GM23248 (cell line): ENCODE measurements around the gene ASIC4. TPM values are rescaled to one million over a fixed set of nuclear protein-coding genes. Genes with fewer than 3 reads are reported as not detected.

Experiments used
- DNase-seq: peaks from one replicate; pipeline ENCODE4 v3.0.0-alpha.2; 2015
- H2AFZ ChIP-seq: fragments of 200-600 bp; sonication (generic); 2 replicates; pipeline ENCODE4 v1.6.1; 2016; ENCODE audit warnings: antibody characterized with exemption
- H3F3A ChIP-seq: fragments of 200-600 bp; sonication (generic); 2 replicates; pipeline ENCODE4 v1.6.1; 2016; ENCODE audit warnings: mild to moderate bottlenecking, antibody characterized with exemption, mixed run types; ENCODE audit not compliant: insufficient read depth
- H3K27ac ChIP-seq: fragments of 200-600 bp; sonication (generic); 2 replicates; pipeline ENCODE4 v1.5.1; 2016; ENCODE audit warnings: mild to moderate bottlenecking
- H3K27me3 ChIP-seq: fragments of 200-600 bp; sonication (generic); replicated peaks from 2 replicates; pipeline ENCODE4 v1.6.1; 2016; ENCODE audit warnings: mild to moderate bottlenecking; ENCODE audit not compliant: insufficient read depth
- H3K36me3 ChIP-seq: fragments of 200-600 bp; sonication (generic); 2 replicates; pipeline ENCODE4 v1.6.1; 2016; ENCODE audit warnings: low read depth, mild to moderate bottlenecking
- H3K4me1 ChIP-seq: fragments of 200-600 bp; sonication (generic); 2 replicates; pipeline ENCODE4 v1.6.1; 2016; ENCODE audit warnings: mild to moderate bottlenecking; ENCODE audit not compliant: insufficient read depth
- H3K4me2 ChIP-seq: fragments of 200-600 bp; sonication (generic); one replicate; pipeline ENCODE4 v1.6.1; 2016; ENCODE audit warnings: mild to moderate bottlenecking; ENCODE audit not compliant: unreplicated experiment
- H3K4me3 ChIP-seq: fragments of 200-600 bp; sonication (generic); 2 replicates; pipeline ENCODE4 v1.5.1; 2016; ENCODE audit warnings: mild to moderate bottlenecking
- H3K79me2 ChIP-seq: fragments of 200-600 bp; sonication (generic); 2 replicates; pipeline ENCODE4 v1.6.1; 2016; ENCODE audit warnings: mild to moderate bottlenecking; ENCODE audit not compliant: insufficient read depth
- H3K9ac ChIP-seq: fragments of 200-600 bp; sonication (generic); 2 replicates; pipeline ENCODE4 v1.6.1; 2016; ENCODE audit warnings: mild to moderate bottlenecking
- H3K9me2 ChIP-seq: fragments of 200-600 bp; sonication (generic); 2 replicates; pipeline ENCODE4 v1.6.1; 2016; ENCODE audit warnings: mixed run types, mild to moderate bottlenecking, moderate library complexity; ENCODE audit not compliant: insufficient read depth
- H3K9me3 ChIP-seq: fragments of 200-600 bp; sonication (generic); one replicate; pipeline ENCODE4 v1.6.1; 2017; ENCODE audit warnings: low read depth
- H4K20me1 ChIP-seq: fragments of 200-600 bp; sonication (generic); 2 replicates; pipeline ENCODE4 v1.6.0; 2016; ENCODE audit not compliant: insufficient read depth
- EZH2 ChIP-seq: fragments of 200-600 bp; sonication (generic); IDR thresholded peaks from 2 replicates; pipeline ENCODE4 v1.6.1; 2018; ENCODE audit warnings: antibody characterized with exemption, mild to moderate bottlenecking; ENCODE audit not compliant: insufficient read depth, poor library complexity, severe bottlenecking
- EZH2phosphoT487 ChIP-seq: fragments of 200-600 bp; sonication (generic); IDR thresholded peaks from 2 replicates; pipeline ENCODE4 v1.6.1; 2018; ENCODE audit warnings: antibody characterized with exemption, moderate library complexity, mild to moderate bottlenecking, low read depth; ENCODE audit not compliant: insufficient read depth
- WGBS, 2 experiments: methylation state at CpG; one replicate each; pipeline ENCODE4 v1.1.6; 2015 to 2017; ENCODE audit warnings: low lambda C conversion rate in 2 of 2, low coverage in 1 of 2; ENCODE audit errors: missing lambda C conversion rate in 2 of 2; 5-methylcytosine and 5-hydroxymethylcytosine counted together
- in situ Hi-C: fragments of 300-500 bp; cut with MboI; formaldehyde crosslinking; loops from 2 replicates; pipeline ENCODE4 v1.15.0; 2020
- polyA plus RNA-seq: library from polyadenylated mRNA; unstranded; fragments of >200 nt; fragmentation: Nextera tagmentation; extraction: Ambion mirVana; gene quantifications from 2 replicates; pipeline ENCODE4 v1.2.1, GENCODE V29; 2016
- total RNA-seq: library from RNA; depleted of rRNA; stranded (reverse); fragments of >200 nt; shearing (Covaris generic); gene quantifications from 2 replicates; pipeline ENCODE4 v1.2.3, GENCODE V29; 2014

The ASIC4 gene
- total and polyA plus RNA-seq, 2 experiments from 2014 or later: 0.43 TPM; not detected in 1

DNA sequence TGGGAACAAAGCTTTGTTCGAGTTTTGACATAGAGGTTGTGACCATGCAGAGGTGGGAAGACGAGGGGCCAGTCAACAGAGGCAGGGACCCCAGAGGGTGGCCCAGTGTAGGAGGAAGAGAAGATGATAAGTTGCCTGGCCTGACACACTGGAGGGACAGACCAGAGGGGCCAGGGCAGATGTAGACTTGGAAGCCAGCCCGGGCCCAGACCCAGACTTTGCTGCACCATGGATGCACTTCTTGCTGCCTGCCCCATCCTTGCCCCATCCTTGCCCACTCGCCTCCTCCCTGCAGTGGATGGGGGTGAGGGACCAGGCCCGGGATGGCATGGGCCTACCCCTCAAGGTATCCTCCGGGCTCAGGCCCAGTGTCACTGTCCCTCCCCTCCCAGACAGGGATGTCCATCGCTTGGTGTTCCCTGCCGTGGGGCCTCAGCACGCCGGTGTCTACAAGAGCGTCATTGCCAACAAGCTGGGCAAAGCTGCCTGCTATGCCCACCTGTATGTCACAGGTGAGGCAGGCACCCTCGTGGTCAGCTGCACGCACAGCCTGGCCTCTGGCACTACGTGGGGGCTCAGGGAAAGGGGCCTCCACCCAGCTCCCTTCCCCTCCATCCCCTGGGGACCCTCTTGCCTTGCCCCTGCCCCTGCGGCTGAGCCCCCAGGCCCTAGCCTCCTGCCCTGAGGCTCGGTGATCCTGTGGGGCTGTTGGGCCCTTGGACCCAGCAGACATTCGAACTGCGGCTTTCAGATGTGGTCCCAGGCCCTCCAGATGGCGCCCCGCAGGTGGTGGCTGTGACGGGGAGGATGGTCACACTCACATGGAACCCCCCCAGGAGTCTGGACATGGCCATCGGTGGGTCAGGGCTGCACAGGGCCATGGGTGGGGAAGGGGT lies 42.6 kb upstream of the ASIC4 start:
- H3K27ac ChIP-seq: no peak overlapping the region
- no peaks in the 10 kb centered on the region for H3K36me3 ChIP-seq

DNA sequence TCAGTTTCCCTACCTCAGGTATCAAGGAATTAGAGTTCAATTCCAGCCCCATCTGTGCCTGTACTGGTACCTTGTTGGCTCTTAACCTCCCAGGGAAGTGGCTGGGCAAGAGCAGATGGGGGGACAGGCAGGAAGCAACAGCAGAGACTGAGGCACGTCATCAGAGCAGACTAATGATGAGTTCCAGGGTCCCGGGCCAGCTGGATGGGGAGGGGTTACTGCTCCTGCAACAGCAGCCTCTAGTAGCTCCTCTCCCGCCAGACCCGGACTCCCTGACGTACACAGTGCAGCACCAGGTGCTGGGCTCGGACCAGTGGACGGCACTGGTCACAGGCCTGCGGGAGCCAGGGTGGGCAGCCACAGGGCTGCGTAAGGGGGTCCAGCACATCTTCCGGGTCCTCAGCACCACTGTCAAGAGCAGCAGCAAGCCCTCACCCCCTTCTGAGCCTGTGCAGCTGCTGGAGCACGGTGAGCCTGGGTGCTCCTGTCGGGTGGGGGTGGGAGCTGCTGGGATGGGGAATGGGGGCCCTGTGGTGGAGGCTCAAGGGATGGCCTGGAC lies 41.6 kb upstream of the ASIC4 start:
- no peaks in the 10 kb centered on the region for H3K27me3 ChIP-seq
- no peaks in the 10 kb centered on the region for H3F3A ChIP-seq
- H3K4me3 ChIP-seq: no peak overlapping the region
- no peak for DNase-seq
- no peak for TF ChIP-seq EZH2phosphoT487
- no peak for TF ChIP-seq EZH2
- no peak overlapping the region for H3K4me2 ChIP-seq
- H3K27ac ChIP-seq: no peak overlapping the region
- H2AFZ ChIP-seq: no peak overlapping the region
- H3K9ac ChIP-seq: no peak overlapping the region
- no peaks in the 10 kb centered on the region for H3K9me3 ChIP-seq
- H3K9me2 ChIP-seq: no peaks in the 10 kb centered on the region
- no peaks in the 10 kb centered on the region for H4K20me1 ChIP-seq
- in situ Hi-C loops: no loop called here
- H3K79me2 ChIP-seq: no peaks in the 10 kb centered on the region
- WGBS, 2 experiments: 86 to 89% methylated on average over 12 of the region's 12 CpGs
- H3K36me3 ChIP-seq: no peaks in the 10 kb centered on the region
- peaks cover 8% of the 10 kb centered on the region for H3K4me1 ChIP-seq

More for the DNA sequence above, 42.6 kb upstream of the ASIC4 start:
- Histone ChIP-seq H3K4me2 (no peak overlapping the region), H3K9me3 (no peaks in the 10 kb centered on the region), H3K4me3 (no peak overlapping the region), H3K9ac (no peak overlapping the region), H4K20me1 (no peaks in the 10 kb centered on the region), H3K9me2 (no peaks in the 10 kb centered on the region), H2AFZ (no peak overlapping the region), H3K79me2 (no peaks in the 10 kb centered on the region), H3F3A (no peaks in the 10 kb centered on the region), H3K27me3 (no peaks in the 10 kb centered on the region), H3K4me1 (peaks cover 8% of the 10 kb centered on the region)
- in situ Hi-C loops: no loop called here
- TF ChIP-seq EZH2: no peak
- WGBS, 2 experiments: 83 to 86% methylated on average over 20 to 22 of the region's 22 CpGs
- no peak for DNase-seq

DNA sequence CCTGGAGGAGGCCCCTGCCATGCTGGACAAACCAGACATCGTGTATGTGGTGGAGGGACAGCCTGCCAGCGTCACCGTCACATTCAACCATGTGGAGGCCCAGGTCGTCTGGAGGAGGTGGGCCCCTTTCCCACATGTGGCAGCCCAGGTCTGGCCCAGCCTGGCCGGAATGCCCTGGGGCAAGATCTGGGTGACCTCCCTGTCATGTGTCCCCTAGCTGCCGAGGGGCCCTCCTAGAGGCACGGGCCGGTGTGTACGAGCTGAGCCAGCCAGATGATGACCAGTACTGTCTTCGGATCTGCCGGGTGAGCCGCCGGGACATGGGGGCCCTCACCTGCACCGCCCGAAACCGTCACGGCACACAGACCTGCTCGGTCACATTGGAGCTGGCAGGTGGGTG lies 40.8 kb upstream of the ASIC4 start:
- no peaks in the 10 kb centered on the region for H3K9me3 ChIP-seq
- no peak overlapping the region for H3K4me3 ChIP-seq
- no peaks in the 10 kb centered on the region for H3K9me2 ChIP-seq
- H3K4me1 ChIP-seq: peaks cover 8% of the 10 kb centered on the region
- no peak overlapping the region for H3K9ac ChIP-seq
- no peak for DNase-seq
- TF ChIP-seq EZH2phosphoT487 (no peak), EZH2 (no peak)
- no peaks in the 10 kb centered on the region for H4K20me1 ChIP-seq
- no peak overlapping the region for H3K4me2 ChIP-seq
- H3K36me3 ChIP-seq: no peaks in the 10 kb centered on the region
- H3F3A ChIP-seq: no peaks in the 10 kb centered on the region
- 75% methylated on average over 15 to 17 of the region's 18 CpGs for WGBS, 2 experiments
- in situ Hi-C loops: no loop called here
- no peaks in the 10 kb centered on the region for H3K27me3 ChIP-seq
- no peak overlapping the region for H3K27ac ChIP-seq
- H2AFZ ChIP-seq: no peak overlapping the region
- H3K79me2 ChIP-seq: no peaks in the 10 kb centered on the region

DNA sequence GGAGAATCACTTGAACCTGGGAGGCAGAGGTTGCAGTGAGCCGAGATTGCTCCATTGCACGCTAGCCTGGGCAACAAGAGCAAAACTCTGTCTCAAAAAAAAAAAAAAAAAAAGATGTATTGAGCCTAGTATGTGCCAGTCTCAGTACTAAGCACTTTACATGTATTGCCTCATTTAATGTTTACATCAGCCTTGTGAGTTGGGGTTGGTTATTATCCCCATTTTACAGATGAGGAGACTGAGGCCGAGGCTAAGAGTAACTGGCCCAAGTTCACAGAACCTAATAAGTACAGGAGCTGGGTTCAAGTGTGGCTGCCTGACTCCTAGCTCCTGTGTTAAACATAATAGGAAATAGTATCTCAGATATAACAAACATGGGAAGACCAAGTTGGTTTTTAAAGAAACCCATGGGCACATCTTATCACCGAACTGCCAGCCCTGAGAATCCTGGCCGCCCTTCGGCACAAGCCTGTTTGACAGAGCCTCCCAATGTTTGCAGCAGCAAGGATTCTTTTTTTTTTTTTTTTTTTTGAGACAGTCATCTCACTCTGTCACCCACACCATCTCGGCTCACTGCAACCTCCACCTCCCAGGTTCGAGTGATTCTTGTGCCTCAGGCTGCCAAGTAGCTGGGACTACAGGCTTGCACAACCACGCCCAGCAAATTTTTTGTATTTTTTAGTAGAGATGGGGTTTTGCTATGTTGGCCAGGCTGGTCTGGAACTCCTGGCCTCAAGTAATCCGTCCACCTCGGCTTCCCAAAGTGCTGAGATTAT lies 39.8 kb upstream of the ASIC4 start:
- in situ Hi-C loops: no loop called here
- TF ChIP-seq EZH2phosphoT487 (no peak), EZH2 (no peak)

More for the DNA sequence above, 39.8 kb upstream of the ASIC4 start:
- no peak overlapping the region for H3K9ac ChIP-seq
- no peaks in the 10 kb centered on the region for H3F3A ChIP-seq
- peaks cover 3% of the 10 kb centered on the region for H3K4me1 ChIP-seq
- H2AFZ ChIP-seq: no peak overlapping the region
- H3K36me3 ChIP-seq: no peaks in the 10 kb centered on the region
- H3K4me2 ChIP-seq: no peak overlapping the region
- no peaks in the 10 kb centered on the region for H3K27me3 ChIP-seq
- no peaks in the 10 kb centered on the region for H4K20me1 ChIP-seq
- no peaks in the 10 kb centered on the region for H3K79me2 ChIP-seq
- no peak overlapping the region for H3K4me3 ChIP-seq
- H3K9me3 ChIP-seq: no peaks in the 10 kb centered on the region
- H3K27ac ChIP-seq: no peak overlapping the region
- WGBS, 2 experiments: 82 to 84% methylated on average over 11 of the region's 11 CpGs
- no peaks in the 10 kb centered on the region for H3K9me2 ChIP-seq
- no peak for DNase-seq
